ENCODE results near the gene TWSG1.

DNA sequence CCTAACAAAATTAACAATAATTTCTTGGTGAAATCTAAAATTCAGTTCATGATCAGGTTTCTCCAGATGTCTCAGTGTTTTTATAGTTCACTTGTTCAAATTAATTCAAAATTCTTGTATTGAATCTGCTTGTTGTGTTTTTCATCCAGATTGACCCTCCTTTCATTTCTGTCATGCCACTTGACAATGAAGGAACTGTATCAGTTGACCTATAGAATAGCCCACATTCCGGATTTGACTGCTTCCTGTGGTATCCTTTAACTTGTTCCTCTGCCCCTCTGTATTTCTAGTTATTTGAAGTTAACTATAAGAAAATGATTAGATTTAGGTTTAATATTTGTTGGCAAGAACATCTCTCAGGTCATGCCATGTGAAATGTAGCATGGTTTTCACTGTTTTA is 53.3 kb downstream of the TWSG1 start:
- TF ChIP-seq, protein P1, sequence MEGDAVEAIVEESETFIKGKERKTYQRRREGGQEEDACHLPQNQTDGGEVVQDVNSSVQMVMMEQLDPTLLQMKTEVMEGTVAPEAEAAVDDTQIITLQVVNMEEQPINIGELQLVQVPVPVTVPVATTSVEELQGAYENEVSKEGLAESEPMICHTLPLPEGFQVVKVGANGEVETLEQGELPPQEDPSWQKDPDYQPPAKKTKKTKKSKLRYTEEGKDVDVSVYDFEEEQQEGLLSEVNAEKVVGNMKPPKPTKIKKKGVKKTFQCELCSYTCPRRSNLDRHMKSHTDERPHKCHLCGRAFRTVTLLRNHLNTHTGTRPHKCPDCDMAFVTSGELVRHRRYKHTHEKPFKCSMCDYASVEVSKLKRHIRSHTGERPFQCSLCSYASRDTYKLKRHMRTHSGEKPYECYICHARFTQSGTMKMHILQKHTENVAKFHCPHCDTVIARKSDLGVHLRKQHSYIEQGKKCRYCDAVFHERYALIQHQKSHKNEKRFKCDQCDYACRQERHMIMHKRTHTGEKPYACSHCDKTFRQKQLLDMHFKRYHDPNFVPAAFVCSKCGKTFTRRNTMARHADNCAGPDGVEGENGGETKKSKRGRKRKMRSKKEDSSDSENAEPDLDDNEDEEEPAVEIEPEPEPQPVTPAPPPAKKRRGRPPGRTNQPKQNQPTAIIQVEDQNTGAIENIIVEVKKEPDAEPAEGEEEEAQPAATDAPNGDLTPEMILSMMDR (IDR thresholded peaks at IDR 0.05), result no peak
- no peak for TF ChIP-seq POLR2A (IDR thresholded peaks at IDR 0.05)
- TF ChIP-seq POLR2AphosphoS5 (IDR thresholded peaks at IDR 0.05), result no peak
